H1 (cell line): ENCODE measurements around the gene H2BK1. TPM values are rescaled to one million over a fixed set of nuclear protein-coding genes. Genes with fewer than 3 reads are reported as not detected.

Experiments
- CTCF ChIA-PET: fragments of 300-600 bp; sonication (Branson Sonifier 250); formaldehyde crosslinking; loops from one replicate; lab custom pipeline; 2021; ENCODE audit not compliant: partially characterized antibody; lab: Charles Lee
- POLR2A ChIA-PET: fragments of 300-600 bp; sonication (Branson Sonifier 250); formaldehyde crosslinking; loops from one replicate; lab custom pipeline; 2021; ENCODE audit warnings: inconsistent platforms; ENCODE audit not compliant: partially characterized antibody; lab: Charles Lee
- DNase-seq, 2 experiments: peaks; one replicate each; pipeline versions ENCODE4 v3.0.0 to v3.0.0-alpha.2; 2010 to 2022; ENCODE audit warnings: low spot score in 2 of 2, low read depth in 1 of 2, mixed read lengths in 1 of 2
- FAIRE-seq: peaks from 2 replicates; lab custom pipeline; 2011; peaks lifted over from hg19 to GRCh38; lab: Jason Lieb, UNC
- H2AFZ ChIP-seq: 2 replicates; pipeline ENCODE4 v1.8.1; 2012; ENCODE audit warnings: low read length, inconsistent platforms
- H2AK5ac ChIP-seq: 2 replicates; pipeline ENCODE4 v1.6.1; 2013; ENCODE audit warnings: low read depth, low read length
- H2BK120ac ChIP-seq: replicated peaks from 2 replicates; pipeline ENCODE3; 2013; ENCODE audit warnings: low read depth, low read length, inconsistent platforms
- H2BK12ac ChIP-seq: 2 replicates; pipeline ENCODE4 v1.6.1; 2013; ENCODE audit warnings: low read depth, low read length
- H2BK15ac ChIP-seq: 2 replicates; pipeline ENCODE4 v1.6.1; 2013; ENCODE audit warnings: low read length
- H2BK20ac ChIP-seq: 2 replicates; pipeline ENCODE4 v1.6.1; 2013; ENCODE audit warnings: low read length
- H2BK5ac ChIP-seq: 2 replicates; pipeline ENCODE4 v1.6.1; 2013; ENCODE audit warnings: low read depth, low read length
- H3K14ac ChIP-seq: 2 replicates; pipeline ENCODE4 v1.6.1; 2013; ENCODE audit warnings: inconsistent platforms; ENCODE audit not compliant: insufficient read length
- H3K18ac ChIP-seq: 2 replicates; pipeline ENCODE4 v1.6.1; 2013; ENCODE audit warnings: low read length; ENCODE audit errors: extremely low read depth
- H3K23ac ChIP-seq: 2 replicates; pipeline ENCODE4 v1.6.1; 2013; ENCODE audit warnings: inconsistent platforms; ENCODE audit not compliant: insufficient read length
- H3K23me2 ChIP-seq: 2 replicates; pipeline ENCODE4 v1.6.1; 2013; ENCODE audit warnings: low read depth, low read length
- H3K27ac ChIP-seq: 2 replicates; pipeline ENCODE4 v1.6.1; 2011; ENCODE audit warnings: low read depth, low read length, inconsistent platforms
- H3K27me3 ChIP-seq, 4 experiments: replicated peaks in 1 of 4; 1 replicate in 1 of 4; 2 replicates in 3 of 4; pipeline versions ENCODE4 v1.6.1 to v1.8.1; 2011 to 2013; ENCODE audit warnings: low read length in 3 of 4, mild to moderate bottlenecking in 3 of 4, inconsistent platforms in 2 of 4, mixed read lengths in 2 of 4, moderate library complexity in 1 of 4; ENCODE audit not compliant: control insufficient read depth in 3 of 4, insufficient read depth in 3 of 4; ENCODE audit errors: extremely low read depth in 1 of 4
- H3K36me3 ChIP-seq, 4 experiments: 2 replicates each; pipeline versions ENCODE4 v1.6.1 to v1.8.1; 2011 to 2013; ENCODE audit warnings: mild to moderate bottlenecking in 4 of 4, low read length in 3 of 4, moderate library complexity in 2 of 4, control low read depth in 1 of 4, inconsistent platforms in 1 of 4; ENCODE audit not compliant: insufficient read depth in 4 of 4, control insufficient read depth in 2 of 4
- H3K4ac ChIP-seq: replicated peaks from 2 replicates; pipeline ENCODE3; 2013; ENCODE audit warnings: low read length, low read depth, mixed read lengths, inconsistent platforms; ENCODE audit not compliant: insufficient read length
- H3K4me1 ChIP-seq, 4 experiments: replicated peaks in 1 of 4; 1 replicate in 1 of 4; 2 replicates in 3 of 4; pipeline versions ENCODE4 v1.6.1 to v1.8.1; 2011 to 2013; ENCODE audit warnings: low read length in 3 of 4, inconsistent platforms in 2 of 4, mixed read lengths in 1 of 4; ENCODE audit not compliant: insufficient read depth in 4 of 4, control insufficient read depth in 3 of 4
- H3K4me2 ChIP-seq, 2 experiments: 2 replicates each; pipeline versions ENCODE4 v1.6.1 to v1.8.1; 2011 to 2013; ENCODE audit warnings: low read depth in 2 of 2, low read length in 2 of 2, control low read depth in 1 of 2, inconsistent platforms in 1 of 2, mild to moderate bottlenecking in 1 of 2; ENCODE audit not compliant: insufficient read depth in 1 of 2
- H3K4me3 ChIP-seq, 4 experiments: fragments of 200-600, 300-600 bp in 1 of 4; sonication (generic), shearing (Covaris generic), sonication (Bioruptor Twin) in 1 of 4; 2 replicates each; pipeline versions ENCODE4 v1.5.1 to v1.8.1; 2011 to 2016; ENCODE audit warnings: low read length in 4 of 4, low read depth in 3 of 4, control low read depth in 2 of 4, inconsistent platforms in 2 of 4, mild to moderate bottlenecking in 2 of 4, mixed read lengths in 1 of 4, moderate library complexity in 1 of 4; ENCODE audit not compliant: insufficient read depth in 2 of 4; ENCODE audit errors: extremely low read depth in 1 of 4
- H3K56ac ChIP-seq: replicated peaks from 2 replicates; pipeline ENCODE3; 2013; ENCODE audit warnings: low read depth, mild to moderate bottlenecking, mixed read lengths, low read length, inconsistent platforms; ENCODE audit not compliant: insufficient read length
- H3K79me1 ChIP-seq: 2 replicates; pipeline ENCODE4 v1.6.1; 2013; ENCODE audit warnings: low read depth, low read length, control low read depth
- H3K79me2 ChIP-seq, 2 experiments: 2 replicates each; pipeline versions ENCODE4 v1.6.1 to v1.8.1; 2012 to 2013; ENCODE audit warnings: low read length in 2 of 2, mild to moderate bottlenecking in 2 of 2, inconsistent platforms in 1 of 2; ENCODE audit not compliant: insufficient read depth in 2 of 2, control insufficient read depth in 1 of 2
- H3K9ac ChIP-seq, 4 experiments: replicated peaks in 1 of 4; 1 replicate in 1 of 4; 2 replicates in 3 of 4; pipeline versions ENCODE4 v1.6.1 to v1.8.1; 2011 to 2013; ENCODE audit warnings: low read depth in 3 of 4, low read length in 3 of 4, control low read depth in 2 of 4, mild to moderate bottlenecking in 2 of 4, moderate library complexity in 2 of 4, inconsistent platforms in 1 of 4; ENCODE audit errors: extremely low read depth in 1 of 4
- H3K9me3 ChIP-seq, 2 experiments: 2 replicates each; pipeline versions ENCODE4 v1.6.1 to v1.8.1; 2012 to 2013; ENCODE audit warnings: mild to moderate bottlenecking in 2 of 2, moderate library complexity in 2 of 2, control low read depth in 1 of 2, inconsistent platforms in 1 of 2, low read depth in 1 of 2, low read length in 1 of 2, mixed read lengths in 1 of 2; ENCODE audit not compliant: insufficient read depth in 2 of 2
- H4K20me1 ChIP-seq, 2 experiments: replicated peaks in 1 of 2; 2 replicates each; pipeline versions ENCODE3 to v1.8.1; 2011 to 2013; ENCODE audit warnings: inconsistent platforms in 2 of 2, low read length in 2 of 2, mild to moderate bottlenecking in 1 of 2; ENCODE audit not compliant: insufficient read depth in 2 of 2, control insufficient read depth in 1 of 2
- H4K5ac ChIP-seq: 2 replicates; pipeline ENCODE4 v1.6.1; 2013; ENCODE audit warnings: low read length, low read depth, mixed read lengths, inconsistent platforms; ENCODE audit not compliant: insufficient read length
- H4K8ac ChIP-seq: 2 replicates; pipeline ENCODE4 v1.8.0; 2013; ENCODE audit warnings: mild to moderate bottlenecking, moderate library complexity, low read length, inconsistent platforms; ENCODE audit not compliant: insufficient read depth; ENCODE audit errors: extremely low read depth
- H4K91ac ChIP-seq: replicated peaks from 2 replicates; pipeline ENCODE3; 2013; ENCODE audit warnings: low read length, mixed read lengths, inconsistent platforms; ENCODE audit not compliant: insufficient read length
- CHD1 ChIP-seq: IDR thresholded peaks from 2 replicates; pipeline ENCODE4 v1.6.1; 2012; ENCODE audit warnings: low read depth, low read length, improper control_type of control experiment
- WGBS, 2 experiments: shearing (Covaris generic) in 1 of 2; methylation state at CpG; one replicate each; pipeline versions ENCODE4 v1.1.6 to v1.1.7; 2013 to 2015; ENCODE audit warnings: low lambda C conversion rate in 2 of 2, mixed read lengths in 2 of 2, inconsistent platforms in 1 of 2, low coverage in 1 of 2, missing lambda C conversion rate in 1 of 2; ENCODE audit not compliant: insufficient replicate concordance in 2 of 2, insufficient coverage in 1 of 2, insufficient read length in 1 of 2; ENCODE audit errors: extremely low coverage in 1 of 2, missing lambda C conversion rate in 1 of 2; 5-methylcytosine and 5-hydroxymethylcytosine counted together
- polyA plus RNA-seq, 7 experiments: library from polyadenylated mRNA; depleted of rRNA in 3 of 7; stranded (reverse) in 5 of 7; unstranded in 2 of 7; fragments of >200 nt in 5 of 7; fragments of 200-250 nt in 2 of 7; gene quantifications; 1 replicate in 5 of 7; 2 replicates in 1 of 7; 4 replicates in 1 of 7; pipeline versions ENCODE4 v1.2.1 to v1.2.3, GENCODE V29; 2011 to 2013; ENCODE audit warnings: missing spikeins in 2 of 7, mixed read lengths in 2 of 7
- total RNA-seq: library from RNA; stranded (reverse); fragmentation: NEBNext Ultra II Directional; extraction: Animal tissue kit (Norgen Biotek cat#: 25700); gene quantifications from 2 replicates; pipeline ENCODE4 v1.2.1, GENCODE V29; 2021

H2BK1 gene
- total and polyA plus RNA-seq, 2 of the 8 experiments (the other 6 are each of a cell fraction or from before 2014, with no cell fraction given): not detected

- H3K4me2 ChIP-seq: no peak overlapping the region
- no peak overlapping the region for H3K14ac ChIP-seq
- no peak overlapping the region for H3K23ac ChIP-seq
- no peak overlapping the region for H2AK5ac ChIP-seq
- H3K4me1 ChIP-seq: peaks cover 0 to 6% (median 2%) of the 10 kb centered on the region in 4 experiments; a peak in 4 of 7 replicates
- H4K5ac ChIP-seq: no peak overlapping the region
- FAIRE-seq: no peak
- peaks cover 3% of the 10 kb centered on the region in 2 experiments for H4K20me1 ChIP-seq
- no peaks in the 10 kb centered on the region for H3K79me2 ChIP-seq
- CTCF ChIA-PET: interaction anchor here (0.7 to 3.1 kb wide), 8 partner anchors 8 to 110 kb away, joined by 3 to 13 read pairs (median 4); no protein-coding TSS in a partner anchor
- WGBS, 2 experiments: 75% methylated on average over 6 of the region's 6 CpGs; no CpG with 5 or more reads in 1 of the 2 experiments
- H2AFZ ChIP-seq: no peak overlapping the region
- no peak overlapping the region for H3K18ac ChIP-seq
- H3K23me2 ChIP-seq: no peaks in the 10 kb centered on the region
- no peak overlapping the region for H3K4me3 ChIP-seq
- no peak overlapping the region for H3K4ac ChIP-seq
- no peak overlapping the region for H3K27ac ChIP-seq
- no peak for TF ChIP-seq CHD1
- H3K36me3 ChIP-seq: no peaks in the 10 kb centered on the region
- H4K8ac ChIP-seq: no peak overlapping the region
- DNase-seq: no peak
- no peak overlapping the region for H4K91ac ChIP-seq
- no peak overlapping the region for H2BK12ac ChIP-seq
- POLR2A ChIA-PET: no interaction called here
- no peak overlapping the region for H3K9ac ChIP-seq
- H3K27me3 ChIP-seq: peaks cover 0 to 3% (median 0%) of the 10 kb centered on the region in 4 experiments; a peak in 2 of 7 replicates
- no peak overlapping the region for H2BK20ac ChIP-seq
- no peak overlapping the region for H2BK15ac ChIP-seq
- no peaks in the 10 kb centered on the region for H3K9me3 ChIP-seq
- no peaks in the 10 kb centered on the region for H3K79me1 ChIP-seq
- no peak overlapping the region for H3K56ac ChIP-seq
- no peak overlapping the region for H2BK120ac ChIP-seq
- no peak overlapping the region for H2BK5ac ChIP-seq
Observed at GRCh38 chr7:151205730-151206129, 4.6 kb downstream of the H2BK1 start.
